HG02870 (cell line): Measurements from ENCODE around the gene THRB.

Experiments used
- ATAC-seq: cut with Tn5 transposase; IDR thresholded peaks from one replicate; pipeline ENCODE4 v1.9.1; 2021; ENCODE audit warnings: mild to moderate bottlenecking, moderate library complexity; ENCODE audit not compliant: unreplicated experiment

The THRB gene

DNA sequence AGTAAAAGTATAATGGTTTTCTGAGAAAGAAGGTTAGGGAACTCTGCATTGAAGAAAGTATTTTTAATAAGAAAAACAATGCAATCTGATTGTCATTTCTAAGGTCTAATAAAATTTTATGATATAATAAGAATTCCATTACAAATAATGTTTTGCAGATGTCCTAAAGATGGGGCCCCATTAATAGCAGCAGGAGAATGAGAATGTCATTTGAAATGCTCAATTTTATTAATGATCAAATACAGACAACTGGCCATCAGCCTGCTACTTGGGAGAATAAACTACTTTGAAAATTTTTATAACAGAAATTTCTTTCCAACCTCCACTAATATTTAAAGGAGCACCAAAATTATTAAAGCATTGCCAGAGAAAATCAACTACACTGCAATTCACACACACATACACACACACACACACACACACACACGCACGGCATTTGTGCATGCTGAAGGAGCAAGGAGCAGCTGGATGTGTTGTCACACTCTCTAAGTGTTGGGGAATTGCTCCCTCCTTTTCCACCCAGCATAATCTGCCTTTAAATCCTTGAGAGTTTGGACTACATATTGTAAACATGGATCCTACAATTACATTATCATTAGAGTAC is 109.5 kb downstream of the THRB start:
- no peak for ATAC-seq

- no peak for ATAC-seq
These were observed 112.0 kb downstream of the THRB start for GRCh38 chr3:24382647-24383046.

DNA sequence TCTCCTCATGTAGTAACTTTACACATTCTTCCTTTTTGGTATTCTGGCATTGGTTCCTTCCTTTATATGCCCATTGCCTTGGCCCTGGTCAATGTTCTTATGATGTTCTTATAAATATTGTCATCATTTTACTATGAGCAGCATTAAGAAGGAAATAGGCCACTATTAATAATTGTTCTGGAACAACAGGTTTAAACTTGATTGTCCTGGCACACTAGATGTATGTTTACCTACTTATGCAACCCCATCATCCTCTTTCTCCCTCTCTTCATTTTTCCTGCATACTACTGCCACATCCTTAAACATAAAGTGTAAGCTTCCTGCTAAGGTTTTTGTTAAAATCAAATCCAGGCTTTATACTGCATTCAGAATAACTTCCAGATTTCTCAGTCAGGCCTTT is 114.7 kb downstream of the THRB start:
- ATAC-seq = no peak

GRCh38 chr3:24378313-24378712 is 116.3 kb downstream of the THRB start:
- ATAC-seq = no peak

DNA sequence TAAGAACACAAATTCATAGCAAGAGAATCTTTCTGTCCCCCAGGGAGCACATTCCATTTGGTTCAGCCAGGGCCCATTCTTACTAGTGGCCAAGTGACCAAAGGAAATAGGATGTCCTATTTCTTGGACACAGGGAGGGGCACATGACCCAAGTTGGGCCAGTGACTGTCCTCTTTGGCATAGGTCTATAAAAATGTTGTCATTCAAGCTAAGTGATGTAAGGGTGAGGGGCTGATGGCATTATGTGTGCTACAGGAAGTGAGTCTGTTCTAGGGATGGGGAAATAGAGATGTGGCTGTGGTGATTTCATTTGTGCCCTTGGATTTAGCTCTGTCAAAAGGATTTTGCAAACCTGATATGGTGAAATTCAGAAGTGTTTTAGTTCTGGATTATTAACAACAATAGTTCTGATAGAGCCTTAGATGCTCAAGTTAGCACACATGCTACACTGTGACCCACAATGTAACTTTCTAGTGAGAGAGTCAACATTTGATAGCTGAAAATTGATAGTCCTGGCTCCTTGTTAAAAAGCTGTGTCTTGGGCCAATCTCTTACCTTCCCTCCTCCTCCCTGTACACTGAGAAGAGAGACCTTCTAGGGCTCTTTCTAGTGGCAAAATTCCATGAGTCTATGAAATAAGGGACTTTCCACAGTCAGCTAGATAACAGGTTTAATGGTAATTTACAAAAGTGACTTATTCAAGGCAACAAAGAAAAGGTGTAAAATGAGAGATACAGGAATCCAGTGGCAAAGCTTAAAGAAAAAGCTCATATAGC is 117.2 kb downstream of the THRB start:
- ATAC-seq = no peak

- ATAC-seq = no peak
These were observed 118.7 kb downstream of the THRB start for GRCh38 chr3:24375947-24376384.

DNA sequence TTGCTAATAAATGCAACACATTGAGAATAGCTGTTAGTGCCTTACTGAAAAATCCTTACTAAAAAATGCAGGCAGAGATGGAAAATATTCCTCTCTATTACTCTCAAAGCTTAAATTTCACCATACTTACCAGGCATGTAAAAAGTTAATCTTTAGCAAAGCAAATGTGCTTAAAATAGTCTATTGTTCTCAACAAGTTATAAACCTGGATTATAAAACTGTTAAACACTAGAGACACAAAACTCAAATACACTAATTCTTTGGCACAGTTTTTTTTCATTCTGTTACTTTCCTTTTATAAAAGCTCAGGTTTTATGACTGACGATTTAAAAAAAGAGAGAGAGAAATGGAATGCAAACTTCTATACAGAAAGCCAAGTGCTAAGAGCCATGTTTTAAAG is 119.8 kb downstream of the THRB start:
- no peak for ATAC-seq

DNA sequence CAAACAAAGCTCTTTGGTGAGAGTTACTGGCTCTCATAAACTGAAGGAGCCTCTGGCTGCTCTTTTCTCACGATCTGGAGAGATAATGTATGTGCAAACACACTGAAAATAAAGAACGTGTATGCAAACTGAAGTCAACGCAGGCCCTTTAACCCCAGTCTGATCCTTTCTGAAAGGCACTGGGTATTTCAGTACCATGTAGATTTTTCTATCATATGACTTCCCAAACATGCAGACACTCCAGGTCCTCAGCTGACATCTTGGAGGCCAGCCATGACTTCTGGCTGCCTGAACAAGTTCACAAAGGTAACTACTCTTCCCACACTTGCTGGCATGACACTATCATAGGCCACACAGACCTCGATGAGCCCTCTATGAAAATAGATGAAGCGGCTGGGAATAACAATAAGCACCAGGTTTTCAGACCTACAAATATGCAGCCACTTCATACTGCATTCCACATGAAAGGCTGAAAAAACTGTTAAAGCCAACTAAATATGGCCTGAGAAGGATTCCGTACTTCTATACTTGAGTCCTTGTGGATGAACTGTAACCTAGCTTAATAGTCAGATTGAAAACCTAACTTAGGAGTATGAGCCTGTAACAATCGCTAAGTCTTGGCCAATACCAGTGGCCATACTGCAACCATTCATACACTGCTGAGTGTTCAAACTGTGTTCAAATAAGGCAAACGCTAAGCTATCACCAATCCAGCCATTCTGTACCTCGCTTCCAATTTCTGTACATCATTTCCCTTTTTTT is 121.3 kb downstream of the THRB start:
- no peak for ATAC-seq

- ATAC-seq = no peak
These were observed 122.0 kb downstream of the THRB start for GRCh38 chr3:24372559-24373197.

DNA sequence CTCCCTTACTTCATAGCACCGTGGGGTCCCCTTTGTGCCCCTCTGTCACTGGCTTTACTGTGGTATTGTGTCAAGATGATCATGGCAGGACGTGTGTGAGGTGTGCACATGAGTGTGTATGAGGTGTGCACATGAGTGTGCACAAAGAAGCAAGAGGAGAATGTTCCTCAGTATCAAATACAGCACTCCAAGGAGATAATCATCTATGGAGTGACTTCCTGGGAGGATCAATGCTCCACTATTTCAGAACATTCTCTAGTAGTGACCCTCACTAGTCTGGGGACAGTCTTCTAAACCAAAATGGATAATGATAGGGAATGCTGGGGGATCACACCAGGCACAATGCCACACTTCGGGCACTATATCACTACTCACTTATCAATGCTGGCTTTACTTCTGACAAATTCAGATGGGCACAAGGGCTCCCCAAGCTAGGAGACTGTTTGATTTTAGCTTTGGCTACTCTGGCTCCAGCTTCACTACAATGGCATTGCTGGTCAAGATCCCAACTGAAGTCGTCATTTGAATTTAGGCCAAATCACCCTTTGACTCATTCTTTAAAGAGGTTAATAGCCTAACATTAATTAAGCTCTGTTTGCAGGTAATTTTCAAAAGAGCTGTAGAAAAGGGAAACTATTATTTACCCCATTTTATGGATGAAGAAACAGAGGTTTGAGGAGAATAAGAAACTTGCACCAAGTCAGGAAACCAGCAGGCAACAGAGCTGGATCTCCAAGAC is 124.1 kb downstream of the THRB start:
- ATAC-seq = no peak

GRCh38 chr3:24368605-24369004 is 126.0 kb downstream of the THRB start:
- ATAC-seq = no peak

DNA sequence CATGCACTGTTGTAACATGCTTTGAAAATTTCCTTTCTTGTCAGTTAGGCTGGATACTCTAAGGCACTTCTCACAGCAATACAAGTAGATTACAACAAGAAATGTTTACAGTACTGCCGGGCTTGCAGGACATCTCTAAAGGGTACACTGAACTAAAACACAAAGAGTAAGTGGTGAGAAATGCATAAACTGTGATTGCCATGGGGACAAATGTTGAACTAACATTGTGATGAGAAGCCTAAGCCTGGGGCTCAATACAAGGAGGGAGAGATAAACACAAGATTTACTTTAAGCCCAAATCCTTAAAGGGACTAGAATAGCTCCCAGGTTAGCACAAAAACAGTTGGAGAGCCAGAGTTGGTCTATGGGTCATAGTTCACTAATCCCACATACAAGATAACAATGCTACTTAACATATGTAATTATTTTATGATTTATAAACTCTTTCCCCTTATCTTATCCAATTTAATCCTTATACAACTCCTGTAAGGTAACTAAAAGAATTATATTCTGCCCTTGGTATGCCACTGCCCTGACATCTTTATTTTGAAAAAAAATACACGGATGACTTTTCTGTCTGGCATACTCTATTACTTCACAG is 126.9 kb downstream of the THRB start:
- ATAC-seq = no peak

- no peak for ATAC-seq
These were observed 127.4 kb downstream of the THRB start for GRCh38 chr3:24367216-24367615.

GRCh38 chr3:24365168-24365567 is 129.5 kb downstream of the THRB start:
- ATAC-seq = no peak

DNA sequence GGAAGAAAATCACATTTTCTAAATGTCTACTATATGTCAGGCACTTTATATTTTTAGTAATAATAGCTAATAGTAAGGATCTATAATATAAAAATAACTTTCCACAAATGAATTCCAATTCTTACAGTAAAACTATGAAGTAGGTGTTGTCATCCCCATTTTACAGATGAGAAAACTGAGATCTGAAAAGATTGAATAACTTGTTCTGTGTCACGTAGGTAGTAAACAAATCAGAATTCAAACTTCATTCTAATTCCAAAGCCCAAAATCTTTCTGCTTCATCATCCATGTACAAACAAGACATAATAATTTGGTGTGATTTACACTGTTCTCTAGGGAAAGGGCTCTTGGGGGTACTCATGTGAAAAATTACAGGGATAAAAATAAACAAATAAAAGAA is 130.3 kb downstream of the THRB start:
- no peak for ATAC-seq

DNA sequence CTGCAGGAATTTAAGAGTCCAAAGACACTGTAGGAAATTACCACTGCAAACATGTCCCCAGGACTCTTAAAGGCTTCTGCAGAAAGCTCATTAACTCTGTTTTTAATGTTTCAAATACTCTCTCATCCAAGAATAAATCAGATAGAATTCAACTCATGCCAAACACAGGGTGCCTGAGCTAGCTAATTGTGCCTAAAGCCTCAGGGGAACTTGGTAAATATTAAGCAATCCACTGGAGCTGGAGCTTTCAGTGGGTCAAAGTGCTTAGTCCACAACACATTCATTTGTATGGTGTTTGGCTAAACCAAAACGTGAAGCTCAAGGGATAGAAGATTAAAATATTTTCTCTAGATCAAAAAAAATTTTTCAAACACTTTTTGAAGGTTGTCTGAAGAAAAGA is 131.4 kb downstream of the THRB start:
- ATAC-seq = no peak

DNA sequence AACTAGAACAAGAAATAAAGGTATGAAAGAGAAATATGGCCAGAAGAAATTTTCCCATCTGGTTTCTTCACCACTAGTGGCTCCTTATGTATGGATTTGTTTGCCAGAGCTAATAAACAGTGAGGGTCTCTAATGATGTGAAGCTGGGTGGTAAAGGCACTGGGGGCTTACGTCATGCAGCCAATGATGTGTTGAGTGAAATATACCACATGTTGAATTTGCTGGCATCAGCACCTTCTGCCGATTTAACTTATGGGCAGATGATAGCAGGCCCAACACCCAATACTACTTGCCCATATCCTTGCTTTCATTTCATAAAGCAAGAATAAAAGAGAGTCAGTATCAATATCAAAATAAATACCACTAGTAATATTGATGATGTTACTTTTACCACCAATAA is 133.0 kb downstream of the THRB start:
- ATAC-seq = no peak

DNA sequence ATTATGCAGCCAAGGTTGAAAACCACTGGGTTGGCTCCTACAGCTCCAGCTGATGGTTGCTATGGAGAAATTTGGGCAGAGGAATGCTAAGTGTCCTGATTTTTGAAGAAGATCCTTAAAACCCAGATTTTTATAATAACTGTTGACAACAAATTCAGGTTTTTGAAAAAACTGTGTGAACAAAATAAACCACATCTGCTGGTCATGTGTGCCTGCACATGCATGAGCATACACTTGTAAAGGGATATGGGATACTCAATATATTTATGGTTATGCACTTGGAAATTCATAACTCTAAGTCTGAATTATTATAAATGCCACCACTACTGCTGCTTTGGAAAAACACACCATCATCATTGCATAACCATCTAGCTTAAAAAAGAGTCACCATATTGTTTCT is 133.7 kb downstream of the THRB start:
- no peak for ATAC-seq

GRCh38 chr3:24359645-24360462 is 134.8 kb downstream of the THRB start:
- ATAC-seq = no peak

GRCh38 chr3:24359102-24359501 is 135.5 kb downstream of the THRB start:
- ATAC-seq = no peak
